Activated T-cell treated with anti-CD3 and anti-CD28 coated beads, Interleukin-2, amount 50 U/mL, for 24 hours (primary cell): ENCODE measurements around the gene OGG1.
A peak's percentile ranks its signal among the peaks of the same experiment; 100 is the strongest.

Experiments
- DNase-seq: peaks from one replicate; pipeline ENCODE4 v3.0.0-alpha.2; 2020
- H3K27ac Mint-ChIP-seq: 2 replicates; pipeline ENCODE4 v1.8.0; 2020; ENCODE audit warnings: mild to moderate bottlenecking, mixed read lengths
- H3K27me3 Mint-ChIP-seq: 2 replicates; pipeline ENCODE4 v1.8.0; 2020; ENCODE audit warnings: mixed read lengths
- H3K36me3 Mint-ChIP-seq: 2 replicates; pipeline ENCODE4 v1.8.0; 2020; ENCODE audit warnings: low read depth, mixed read lengths
- H3K4me1 Mint-ChIP-seq: 2 replicates; pipeline ENCODE4 v1.8.0; 2020; ENCODE audit warnings: low read depth, mixed read lengths
- H3K4me3 Mint-ChIP-seq: 2 replicates; pipeline ENCODE4 v1.8.0; 2020; ENCODE audit warnings: mild to moderate bottlenecking, moderate library complexity, mixed read lengths
- H3K9me3 Mint-ChIP-seq: 2 replicates; pipeline ENCODE4 v1.8.0; 2020; ENCODE audit warnings: mixed read lengths

Gene OGG1

GRCh38 chr3:9717563-9717962 is 32.2 kb upstream of the OGG1 start:
- no peaks in the 10 kb centered on the region for H3K9me3 Mint-ChIP-seq
- H3K4me3 Mint-ChIP-seq, result no peak overlapping the region
- no peaks in the 10 kb centered on the region for H3K27me3 Mint-ChIP-seq
- DNase-seq, result no peak
- no peaks in the 10 kb centered on the region for H3K36me3 Mint-ChIP-seq
- no peak overlapping the region for H3K27ac Mint-ChIP-seq
- H3K4me1 Mint-ChIP-seq, result peaks cover 13% of the 10 kb centered on the region

DNA sequence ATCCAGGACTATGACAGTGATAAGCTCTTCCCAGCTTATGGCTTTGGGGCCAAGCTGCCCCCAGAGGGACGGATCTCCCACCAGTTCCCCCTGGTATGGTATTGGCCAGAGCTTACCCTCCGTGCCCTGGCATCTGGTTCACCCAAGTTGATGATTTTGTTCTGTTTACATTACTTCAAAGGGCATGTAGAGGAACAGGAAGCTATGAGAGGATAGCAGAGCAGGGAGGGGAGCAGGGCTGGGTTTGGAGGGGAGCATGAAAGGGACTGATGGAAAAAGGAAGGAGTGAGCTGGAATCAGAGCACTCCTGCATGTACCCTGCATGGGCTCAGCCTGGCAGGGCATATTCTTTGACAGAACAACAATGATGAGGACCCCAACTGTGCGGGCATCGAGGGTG is 31.6 kb upstream of the OGG1 start:
- Mint-ChIP-seq H3K4me3 (no peak overlapping the region), H3K36me3 (no peaks in the 10 kb centered on the region), H3K9me3 (no peaks in the 10 kb centered on the region), H3K27ac (no peak overlapping the region), H3K27me3 (no peaks in the 10 kb centered on the region), H3K4me1 (peaks cover 13% of the 10 kb centered on the region)
- no peak for DNase-seq

DNA sequence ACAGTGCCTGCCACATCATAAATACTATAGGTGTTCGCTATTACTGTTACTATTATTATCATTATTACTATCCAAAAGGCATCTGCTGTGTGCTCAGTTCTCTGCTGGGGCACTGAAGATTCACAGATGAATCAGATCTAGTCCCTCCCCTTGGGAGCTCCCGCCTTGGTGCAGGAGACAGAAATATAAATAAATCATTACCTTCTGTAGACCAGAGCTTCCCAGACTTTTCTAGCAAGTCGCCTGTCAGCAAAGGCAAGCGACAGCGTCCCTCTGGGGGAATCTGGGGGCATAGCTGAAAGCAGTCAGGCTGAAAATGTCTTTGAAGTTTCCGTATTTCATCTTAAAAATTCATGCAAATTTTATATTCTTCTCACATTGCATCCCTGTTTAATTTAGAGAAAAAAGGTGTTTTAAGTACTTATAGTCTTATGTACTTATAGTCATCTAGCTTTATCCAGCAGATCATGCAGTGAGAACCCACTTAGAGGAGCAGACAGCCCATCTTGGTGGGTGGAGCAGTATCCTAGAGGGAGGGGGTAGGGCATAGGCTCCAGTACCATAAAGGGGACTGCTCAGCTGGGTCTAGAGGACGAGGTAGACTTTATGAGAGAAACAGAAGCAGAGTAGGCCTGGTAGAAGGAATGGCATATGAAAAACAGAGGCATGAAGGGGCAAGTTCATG is 28.6 kb upstream of the OGG1 start:
- no peaks in the 10 kb centered on the region for H3K36me3 Mint-ChIP-seq
- no peaks in the 10 kb centered on the region for H3K27me3 Mint-ChIP-seq
- H3K4me3 Mint-ChIP-seq, result no peak overlapping the region
- H3K9me3 Mint-ChIP-seq, result no peaks in the 10 kb centered on the region
- peaks cover 9% of the 10 kb centered on the region for H3K4me1 Mint-ChIP-seq
- H3K27ac Mint-ChIP-seq, result no peak overlapping the region
- no peak for DNase-seq

GRCh38 chr3:9721700-9722060 is 28.1 kb upstream of the OGG1 start:
- Mint-ChIP-seq H3K36me3 (no peaks in the 10 kb centered on the region), H3K9me3 (no peaks in the 10 kb centered on the region), H3K27me3 (no peaks in the 10 kb centered on the region), H3K4me3 (no peak overlapping the region), H3K4me1 (peaks cover 12% of the 10 kb centered on the region), H3K27ac (no peak overlapping the region)
- no peak for DNase-seq

- H3K27me3 Mint-ChIP-seq, result no peaks in the 10 kb centered on the region
- no peaks in the 10 kb centered on the region for H3K36me3 Mint-ChIP-seq
- DNase-seq, result no peak
- H3K4me3 Mint-ChIP-seq, result no peak overlapping the region
- H3K4me1 Mint-ChIP-seq, result peaks cover 38% of the 10 kb centered on the region
- H3K27ac Mint-ChIP-seq, result peak overlapping the region; percentile 35
- H3K9me3 Mint-ChIP-seq, result no peaks in the 10 kb centered on the region
Measured at GRCh38 chr3:9725775-9726515, 23.8 kb upstream of the OGG1 start.

- DNase-seq, result peak; percentile 66
- no peaks in the 10 kb centered on the region for H3K9me3 Mint-ChIP-seq
- H3K27ac Mint-ChIP-seq, result peak overlapping the region; percentile 74
- H3K36me3 Mint-ChIP-seq, result peaks cover 3% of the 10 kb centered on the region
- H3K27me3 Mint-ChIP-seq, result no peaks in the 10 kb centered on the region
- H3K4me1 Mint-ChIP-seq, result peaks cover 39% of the 10 kb centered on the region
- peak overlapping the region; percentile 55 for H3K4me3 Mint-ChIP-seq
Measured at GRCh38 chr3:9727041-9727595, 22.6 kb upstream of the OGG1 start.

- Mint-ChIP-seq H3K4me1 (peaks cover 43% of the 10 kb centered on the region), H3K9me3 (no peaks in the 10 kb centered on the region), H3K4me3 (no peak overlapping the region), H3K27me3 (no peaks in the 10 kb centered on the region), H3K36me3 (peaks cover 9% of the 10 kb centered on the region), H3K27ac (peak overlapping the region; percentile 74)
- no peak for DNase-seq
Measured at GRCh38 chr3:9727743-9728142, 22.0 kb upstream of the OGG1 start.

GRCh38 chr3:9729419-9729818 is 20.3 kb upstream of the OGG1 start:
- no peak overlapping the region for H3K27ac Mint-ChIP-seq
- peaks cover 60% of the 10 kb centered on the region for H3K4me1 Mint-ChIP-seq
- no peaks in the 10 kb centered on the region for H3K9me3 Mint-ChIP-seq
- H3K36me3 Mint-ChIP-seq, result peaks cover 26% of the 10 kb centered on the region
- DNase-seq, result no peak
- no peaks in the 10 kb centered on the region for H3K27me3 Mint-ChIP-seq
- H3K4me3 Mint-ChIP-seq, result no peak overlapping the region

DNA sequence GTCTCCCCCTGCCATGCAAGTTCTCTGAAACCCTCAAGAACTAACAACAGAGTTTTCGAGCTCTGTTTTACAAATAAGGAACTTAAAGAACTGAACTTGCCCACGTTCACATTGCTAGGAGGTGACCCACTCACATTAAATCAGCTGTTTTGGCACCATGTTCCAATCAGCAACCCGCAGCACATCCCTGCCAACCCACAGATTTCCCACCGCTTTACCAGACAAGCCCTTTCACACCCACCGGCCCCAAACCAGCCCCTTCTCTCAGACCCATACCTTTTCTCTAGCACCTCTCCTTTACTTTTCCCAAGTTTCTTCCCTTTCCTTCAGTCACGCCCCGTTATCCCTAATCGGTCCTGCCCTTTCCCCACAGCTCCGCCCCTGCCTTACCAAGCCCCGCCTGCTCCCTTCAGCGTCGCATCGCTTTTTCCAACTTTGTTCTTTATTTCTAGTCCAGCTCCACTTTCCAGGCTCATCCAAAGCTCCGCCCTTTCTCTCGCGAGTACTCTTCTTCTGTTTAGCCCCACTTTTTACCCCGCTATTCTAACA is 19.0 kb upstream of the OGG1 start:
- Mint-ChIP-seq H3K4me1 (peaks cover 73% of the 10 kb centered on the region), H3K4me3 (peak overlapping the region; percentile 97), H3K27ac (peak overlapping the region; percentile 95), H3K27me3 (no peaks in the 10 kb centered on the region), H3K9me3 (no peaks in the 10 kb centered on the region), H3K36me3 (peaks cover 39% of the 10 kb centered on the region)
- no peak for DNase-seq

DNA sequence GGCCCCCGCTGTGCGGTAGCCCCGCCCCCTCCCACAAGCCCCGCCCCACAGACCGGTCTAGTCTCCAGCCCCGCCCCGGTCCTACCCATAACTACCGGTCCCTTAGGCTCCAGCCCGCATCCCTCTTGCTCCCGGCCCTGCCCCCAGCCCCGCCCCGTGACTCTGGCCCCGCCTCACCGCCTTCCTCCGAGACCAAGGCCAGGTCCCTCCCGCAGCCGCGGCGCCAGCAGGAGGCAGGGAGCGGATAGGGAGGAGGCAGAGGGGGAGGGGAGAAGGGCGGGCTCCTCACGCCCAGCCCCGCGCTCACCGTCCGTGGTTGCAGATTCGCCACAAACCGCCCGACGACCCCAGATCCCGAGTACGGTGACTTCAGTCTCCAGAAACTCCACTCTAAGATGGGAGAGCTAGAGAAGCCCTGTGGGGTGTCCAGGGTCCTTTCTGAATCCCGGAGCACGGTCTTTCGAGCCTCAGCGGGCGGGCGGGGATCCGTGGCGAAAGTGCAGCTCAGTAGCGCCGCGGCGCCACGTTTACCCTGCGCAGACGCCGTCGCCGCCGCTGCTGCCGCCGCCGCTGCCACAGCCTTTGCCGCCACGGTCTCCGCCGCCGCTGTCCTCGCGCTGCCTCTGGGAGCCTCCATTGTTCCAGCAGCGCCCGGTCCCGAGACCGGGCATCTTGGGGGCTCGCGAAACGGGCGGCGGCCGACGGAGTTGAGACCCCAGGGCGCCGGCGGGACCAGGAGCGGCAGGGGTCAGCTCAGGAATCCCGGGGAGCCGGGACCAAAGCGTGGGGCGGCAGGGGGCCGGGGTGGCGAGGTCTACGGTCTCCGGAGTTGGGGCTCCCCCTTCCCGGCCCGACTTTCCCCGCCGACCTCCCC is 18.3 kb upstream of the OGG1 start, which contains the start of gene BRPF1:
Gene BRPF1 (plus strand): TSS at position 530 of the 874 bp plus-strand sequence. CDS start 2,406 bp downstream, outside the sequence.
- peak; percentile 99 for DNase-seq
- peaks cover 75% of the 10 kb centered on the region for H3K4me1 Mint-ChIP-seq
- no peaks in the 10 kb centered on the region for H3K27me3 Mint-ChIP-seq
- no peaks in the 10 kb centered on the region for H3K9me3 Mint-ChIP-seq
- H3K36me3 Mint-ChIP-seq, result peaks cover 44% of the 10 kb centered on the region
- peak within 1 kb of the TSS; percentile 97 for H3K4me3 Mint-ChIP-seq
- H3K27ac Mint-ChIP-seq, result peak within 1 kb of the TSS; percentile 99

- Mint-ChIP-seq H3K27ac (peak overlapping the region; percentile 96), H3K27me3 (no peaks in the 10 kb centered on the region), H3K4me1 (peaks cover 75% of the 10 kb centered on the region), H3K9me3 (no peaks in the 10 kb centered on the region), H3K36me3 (peaks cover 52% of the 10 kb centered on the region), H3K4me3 (peak overlapping the region; percentile 97)
- peak; percentile 63 for DNase-seq
Measured at GRCh38 chr3:9732080-9732739, 17.5 kb upstream of the OGG1 start.

DNA sequence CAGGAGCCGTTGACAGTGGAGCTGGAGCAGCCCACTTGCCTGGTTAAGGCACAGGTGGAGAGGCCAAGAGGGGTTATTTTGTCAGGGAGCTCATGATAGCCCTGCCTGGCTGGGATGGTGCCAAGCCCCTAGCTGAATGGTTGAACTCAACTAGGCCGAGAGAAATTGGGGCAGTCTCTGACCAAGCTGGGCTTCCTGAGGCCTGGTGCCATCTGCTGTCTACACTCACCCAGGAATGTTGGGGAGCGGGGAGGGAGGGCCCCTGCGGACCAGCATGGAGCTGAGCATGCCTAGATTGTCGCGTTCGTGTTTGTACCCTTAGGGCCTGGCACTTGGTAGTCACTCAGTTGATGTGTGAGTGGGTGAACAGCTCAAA is 17.0 kb upstream of the OGG1 start:
- H3K9me3 Mint-ChIP-seq, result no peaks in the 10 kb centered on the region
- H3K4me3 Mint-ChIP-seq, result peak overlapping the region; percentile 97
- no peak for DNase-seq
- no peaks in the 10 kb centered on the region for H3K27me3 Mint-ChIP-seq
- peaks cover 72% of the 10 kb centered on the region for H3K4me1 Mint-ChIP-seq
- H3K36me3 Mint-ChIP-seq, result peaks cover 57% of the 10 kb centered on the region
- H3K27ac Mint-ChIP-seq, result peak overlapping the region; percentile 96

- Mint-ChIP-seq H3K9me3 (no peaks in the 10 kb centered on the region), H3K4me1 (peaks cover 48% of the 10 kb centered on the region), H3K27ac (peak overlapping the region; percentile 83), H3K4me3 (no peak overlapping the region), H3K27me3 (no peaks in the 10 kb centered on the region), H3K36me3 (peaks cover 96% of the 10 kb centered on the region)
- DNase-seq, result no peak
Measured at GRCh38 chr3:9736831-9737230, 12.9 kb upstream of the OGG1 start.

- H3K4me1 Mint-ChIP-seq, result peaks cover 29% of the 10 kb centered on the region
- peaks cover 98% of the 10 kb centered on the region for H3K36me3 Mint-ChIP-seq
- H3K27me3 Mint-ChIP-seq, result no peaks in the 10 kb centered on the region
- no peak overlapping the region for H3K4me3 Mint-ChIP-seq
- no peak for DNase-seq
- H3K27ac Mint-ChIP-seq, result no peak overlapping the region
- no peaks in the 10 kb centered on the region for H3K9me3 Mint-ChIP-seq
Measured at GRCh38 chr3:9739181-9739580, 10.6 kb upstream of the OGG1 start.
